NB4 (cell line): ENCODE measurements around the gene GCK.

Source experiments
- CTCF ChIP-seq: IDR thresholded peaks from one replicate; pipeline ENCODE4 v1.5.1; 2012; ENCODE audit warnings: low read depth, low read length
- POLR2A ChIP-seq: IDR thresholded peaks from 2 replicates; pipeline ENCODE4 v1.6.1; 2011; ENCODE audit warnings: mild to moderate bottlenecking; ENCODE audit not compliant: insufficient read length; ENCODE audit errors: extremely low read depth
- TF ChIP-seq, protein P1 (sequence below): IDR thresholded peaks from 2 replicates; pipeline ENCODE4 v1.6.1; 2011; ENCODE audit warnings: low read depth, low read length

DNA sequence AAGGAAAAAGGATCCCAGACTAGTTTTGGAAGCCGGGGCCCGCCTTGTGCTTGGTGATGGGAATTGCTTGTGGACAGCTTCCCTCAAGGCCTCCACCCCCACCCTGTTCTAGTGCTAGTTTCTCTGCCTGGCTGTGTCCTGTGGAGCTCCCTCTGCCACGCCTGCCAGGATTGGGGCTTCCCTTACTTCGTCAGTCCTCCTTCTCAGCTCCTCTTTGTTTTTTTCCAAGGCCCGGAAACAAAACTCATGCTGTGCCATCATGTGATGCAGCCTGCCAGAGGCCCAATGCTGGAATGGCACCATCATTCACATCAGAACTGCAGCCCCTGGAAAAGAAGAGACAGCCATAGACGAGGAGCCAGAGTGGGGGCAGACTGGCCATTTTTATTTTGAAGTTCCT, 22.8 kb upstream of the GCK start:
- TF ChIP-seq POLR2A (no peak), CTCF (no peak)
- TF ChIP-seq, protein P1, sequence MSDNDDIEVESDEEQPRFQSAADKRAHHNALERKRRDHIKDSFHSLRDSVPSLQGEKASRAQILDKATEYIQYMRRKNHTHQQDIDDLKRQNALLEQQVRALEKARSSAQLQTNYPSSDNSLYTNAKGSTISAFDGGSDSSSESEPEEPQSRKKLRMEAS = no peak
